Measurements from ENCODE around the gene CPVL. TPM values are rescaled to one million over a fixed set of nuclear protein-coding genes. Genes with fewer than 3 reads are reported as not detected.

Gene CPVL
- total and polyA plus RNA-seq, 2 of the 4 experiments (the other 2 are of a cell fraction) = not detected

- BruUV-seq (replicated peaks) = no TSS peak
- no peak overlapping the region for H2AFZ ChIP-seq (replicated peaks; ENCODE audit: low read length, poor library complexity)
- H3K4me2 ChIP-seq (ENCODE audit: low read depth, low read length) = no peak overlapping the region
Measured at GRCh38 chr7:29038463-29038862, 107.9 kb downstream of the CPVL start.

More at GRCh38 chr7:29038463-29038862, 107.9 kb downstream of the CPVL start:
- Histone ChIP-seq H4K20me1 (ENCODE audit: insufficient read depth, low read length) (no peaks in the 10 kb centered on the region), H3K23ac (ENCODE audit: low read depth, low read length) (no peak overlapping the region), H3K36me3 (ENCODE audit: control insufficient read depth, insufficient read depth, low read length) (no peaks in the 10 kb centered on the region), H4K5ac (ENCODE audit: low read depth, low read length) (no peak overlapping the region), H2BK15ac (ENCODE audit: low read depth, low read length) (no peak overlapping the region), H3K18ac (ENCODE audit: low read depth, low read length) (no peak overlapping the region), H2AK9ac (replicated peaks; ENCODE audit: low read depth, low read length, poor library complexity) (no peak overlapping the region), H3K4me1 (ENCODE audit: control insufficient read depth, insufficient read depth, low read length) (no peaks in the 10 kb centered on the region; the same call in 1 of the 2 replicates), H3K27ac (ENCODE audit: insufficient read depth, low read length) (no peak overlapping the region), H3K9me3 (ENCODE audit: control insufficient read depth, insufficient read depth, low read length) (no peaks in the 10 kb centered on the region), H3K4me3 (ENCODE audit: insufficient read depth, low read depth, low read length) (no peak overlapping the region), H4K8ac (ENCODE audit: low read depth in 2 of 2, low read length in 2 of 2) (no peak overlapping the region), H3K4ac (ENCODE audit: low read depth, low read length) (no peak overlapping the region), H3K56ac (ENCODE audit: extremely low read depth, insufficient read depth, low read length) (no peak overlapping the region), H2AK5ac (ENCODE audit: low read depth, low read length) (no peak overlapping the region), H2BK5ac (ENCODE audit: low read depth, low read length, poor library complexity, severe bottlenecking) (no peak overlapping the region), H3K27me3 (ENCODE audit: control insufficient read depth, insufficient read depth, low read length) (0 out of 2 replicates have a peak, but pooled peaks cover 2% of the 10 kb centered on the region), H2BK20ac (ENCODE audit: low read depth, low read length) (no peak overlapping the region), H3K9ac (ENCODE audit: low read depth, low read length) (no peak overlapping the region), H3K9me1 (ENCODE audit: insufficient read depth, low read length) (no peaks in the 10 kb centered on the region), H3K14ac (replicated peaks; ENCODE audit: low read depth, low read length) (no peak overlapping the region), H2BK120ac (ENCODE audit: low read depth, low read length) (no peak overlapping the region), H4K91ac (ENCODE audit: insufficient read depth, low read depth, low read length) (no peak overlapping the region), H3K79me1 (ENCODE audit: low read depth in 1 of 2, low read length in 2 of 2) (no peaks in the 10 kb centered on the region)
- CTCF ChIA-PET = no interaction called here
- WGBS, 2 experiments (ENCODE audit: extremely low coverage in 2 of 2, insufficient read length in 1 of 2) = 20% methylated on average over 1 of the region's 2 CpGs; no CpG with 5 or more reads in 1 of the 2 experiments
- no peak for TF ChIP-seq NFE2L2 (IDR thresholded peaks at IDR 0.05; ENCODE audit: low read depth, low read length)
- TF ChIP-seq MXI1 (IDR thresholded peaks at IDR 0.05; ENCODE audit: borderline replicate concordance, low read depth, low read length) = no peak
- TF ChIP-seq CEBPB (IDR thresholded peaks at IDR 0.05; ENCODE audit: low read depth, low read length) = no peak
- no peak for TF ChIP-seq RAD21 (IDR thresholded peaks at IDR 0.05; ENCODE audit: low read length)
- no peak for TF ChIP-seq MAFK (IDR thresholded peaks at IDR 0.05; ENCODE audit: low read depth, low read length)
- TF ChIP-seq RFX5 (IDR thresholded peaks at IDR 0.05; ENCODE audit: low read depth, low read length) = no peak
- no peak for TF ChIP-seq SMC3 (IDR thresholded peaks at IDR 0.05; ENCODE audit: low read depth, low read length)
- no peak for TF ChIP-seq MAZ (IDR thresholded peaks at IDR 0.05; ENCODE audit: borderline replicate concordance, low read depth, low read length)
- TF ChIP-seq BHLHE40 (IDR thresholded peaks at IDR 0.05; ENCODE audit: low read depth, low read length) = no peak
- no peak for TF ChIP-seq USF2 (IDR thresholded peaks at IDR 0.05; ENCODE audit: low read depth, low read length)
- TF ChIP-seq ELK1 (IDR thresholded peaks at IDR 0.05; ENCODE audit: borderline replicate concordance, low read depth, low read length) = no peak
- no peak for TF ChIP-seq RCOR1 (IDR thresholded peaks at IDR 0.05; ENCODE audit: insufficient replicate concordance, low read length)
- no peak for TF ChIP-seq POLR2A (IDR thresholded peaks at IDR 0.05; ENCODE audit: low read depth, low read length)
- no peak for TF ChIP-seq FOS (IDR thresholded peaks at IDR 0.05; ENCODE audit: low read depth, low read length)
- no peak for TF ChIP-seq CHD1 (IDR thresholded peaks at IDR 0.05; ENCODE audit: low read depth, low read length)
- TF ChIP-seq CTCF (conservative IDR thresholded peaks at IDR 0.05; ENCODE audit: low read depth, low read length) = no peak
- dilution Hi-C loops (cut with HindIII; ENCODE audit: low sequenced_read_pairs, unreplicated experiment) (no loop called here), intact Hi-C loops (cut with micrococcal nuclease) (no loop called here), in situ Hi-C loops (cut with MboI; ENCODE audit: low sequenced_read_pairs) (no loop called here)
- ATAC-seq (ENCODE audit: low read depth) = no peak
- POLR2A ChIA-PET (ENCODE audit: unreplicated experiment) = no interaction called here
- DNase-seq = no peak

All from IMR-90 (cell line).